CD4-positive, alpha-beta T cell (primary cell): Measurements from ENCODE around the gene IKZF2. TPM values are rescaled to one million over a fixed set of nuclear protein-coding genes. Genes with fewer than 3 reads are reported as not detected.

Source experiments
- ATAC-seq: fragments of 200-7000 bp; cut with Tn5 transposase; one replicate; pipeline ENCODE4 v1.10.0; 2022; ENCODE audit warnings: mild to moderate bottlenecking; ENCODE audit not compliant: poor library complexity
- CTCF ChIA-PET: fragments of 350-600 bp; sonication (Branson Sonifier 250); formaldehyde crosslinking; loops from one replicate; lab custom pipeline; 2021; ENCODE audit warnings: antibody characterized with exemption, inconsistent platforms; lab: Charles Lee
- POLR2A ChIA-PET: fragments of 350-600 bp; sonication (Branson Sonifier 250); formaldehyde crosslinking; loops from one replicate; lab custom pipeline; 2021; ENCODE audit warnings: antibody characterized with exemption, inconsistent platforms; lab: Charles Lee
- DNase-seq, 14 experiments: peaks; one replicate each; pipeline ENCODE4 v3.0.0-alpha.2; 2013 to 2020; ENCODE audit warnings: mixed read lengths in 2 of 14
- H3K27ac ChIP-seq, 2 donors: one replicate each; pipeline versions ENCODE4 v1.5.1 to v1.7.0; 2013; ENCODE audit warnings: low read length in 2 of 2, low read depth in 1 of 2, mild to moderate bottlenecking in 1 of 2
- H3K27me3 ChIP-seq, 2 experiments: 1 replicate in 1 of 2; 2 replicates in 1 of 2; pipeline versions ENCODE4 v1.6.1 to v1.7.0; 2013; ENCODE audit warnings: low read length in 2 of 2, control low read depth in 1 of 2, mild to moderate bottlenecking in 1 of 2, moderate library complexity in 1 of 2; ENCODE audit not compliant: insufficient read depth in 2 of 2, control insufficient read depth in 1 of 2
- H3K36me3 ChIP-seq: one replicate; pipeline ENCODE4 v1.6.1; 2013; ENCODE audit warnings: low read length, control low read depth; ENCODE audit not compliant: insufficient read depth
- H3K4me1 ChIP-seq: one replicate; pipeline ENCODE4 v1.6.1; 2013; ENCODE audit warnings: low read length, control low read depth; ENCODE audit not compliant: insufficient read depth
- H3K4me3 ChIP-seq: one replicate; pipeline ENCODE4 v1.5.1; 2013; ENCODE audit warnings: mild to moderate bottlenecking, low read length, moderate library complexity
- H3K9me3 ChIP-seq, 2 experiments: 1 replicate in 1 of 2; 2 replicates in 1 of 2; pipeline versions ENCODE4 v1.6.1 to v1.7.0; 2013; ENCODE audit warnings: low read length in 2 of 2, mild to moderate bottlenecking in 2 of 2, control low read depth in 1 of 2, moderate library complexity in 1 of 2; ENCODE audit not compliant: control insufficient read depth in 1 of 2, insufficient read depth in 1 of 2
- H3K27ac Mint-ChIP-seq: one replicate; pipeline ENCODE4 v1.8.0; 2020; ENCODE audit warnings: mixed read lengths
- H3K27me3 Mint-ChIP-seq: one replicate; pipeline ENCODE4 v1.8.0; 2021; ENCODE audit warnings: mixed read lengths
- H3K36me3 Mint-ChIP-seq: one replicate; pipeline ENCODE4 v1.8.0; 2021; ENCODE audit warnings: low read depth, mixed read lengths
- H3K4me1 Mint-ChIP-seq: one replicate; pipeline ENCODE4 v1.8.0; 2021; ENCODE audit warnings: low read depth, mixed read lengths
- H3K4me3 Mint-ChIP-seq: one replicate; pipeline ENCODE4 v1.8.0; 2020; ENCODE audit warnings: mild to moderate bottlenecking, mixed read lengths
- H3K9me3 Mint-ChIP-seq: one replicate; pipeline ENCODE4 v1.8.0; 2020; ENCODE audit warnings: mixed read lengths
- CTCF ChIP-seq: fragments of 200-600 bp; IDR thresholded peaks from one replicate; pipeline ENCODE4 v1.8.0; 2022; ENCODE audit warnings: antibody characterized with exemption, mild to moderate bottlenecking
- intact Hi-C, 2 experiments: fragments of 100-400 bp; cut with DNase I in 1 of 2; cut with micrococcal nuclease in 1 of 2; formaldehyde crosslinking; loops; one replicate each; pipeline versions ENCODE4 v1.15.1 to v1.9.0; 2023 to 2025; cut with DNase I, micrococcal nuclease
- total RNA-seq, 174 experiments: library from RNA in 2 of 174; stranded (reverse) in 2 of 174; gene quantifications; one replicate each; pipeline ENCODE4 v1.2.3 and lab custom pipeline; 2021 to 2026

Gene IKZF2
- total RNA-seq, 2 experiments from 2014 or later = 8.7 to 8.9 TPM

- H3K36me3 ChIP-seq = no peaks in the 10 kb centered on the region
- no peaks in the 10 kb centered on the region for H3K4me1 Mint-ChIP-seq
- intact Hi-C loops = no loop called here
- no peak overlapping the region for H3K4me3 ChIP-seq
- H3K4me3 Mint-ChIP-seq = no peak overlapping the region
- CTCF ChIA-PET = no interaction called here
- TF ChIP-seq CTCF = no peak
- no peaks in the 10 kb centered on the region for H3K36me3 Mint-ChIP-seq
- ATAC-seq (no peak), DNase-seq (no peak)
- POLR2A ChIA-PET = no interaction called here
- no peaks in the 10 kb centered on the region for H3K27me3 ChIP-seq
- no peaks in the 10 kb centered on the region for H3K27me3 Mint-ChIP-seq
- H3K27ac Mint-ChIP-seq = no peak overlapping the region
- H3K9me3 Mint-ChIP-seq = peaks cover 1% of the 10 kb centered on the region
- no peaks in the 10 kb centered on the region for H3K9me3 ChIP-seq
- H3K4me1 ChIP-seq = no peaks in the 10 kb centered on the region
- H3K27ac ChIP-seq = no peak overlapping the region
Observed at GRCh38 chr2:213185147-213185822, 33.9 kb upstream of the IKZF2 start.

GRCh38 chr2:213181712-213182111 is 30.3 kb upstream of the IKZF2 start:
- H3K27me3 Mint-ChIP-seq = no peaks in the 10 kb centered on the region
- no peak for TF ChIP-seq CTCF
- H3K27me3 ChIP-seq = no peaks in the 10 kb centered on the region
- CTCF ChIA-PET = no interaction called here
- intact Hi-C loops = no loop called here
- H3K4me3 ChIP-seq = no peak overlapping the region
- no peaks in the 10 kb centered on the region for H3K4me1 Mint-ChIP-seq
- DNase-seq = no peak
- H3K36me3 Mint-ChIP-seq = no peaks in the 10 kb centered on the region
- H3K4me1 ChIP-seq = no peaks in the 10 kb centered on the region
- H3K9me3 Mint-ChIP-seq = no peaks in the 10 kb centered on the region
- no peak overlapping the region for H3K27ac Mint-ChIP-seq
- no peak overlapping the region for H3K4me3 Mint-ChIP-seq
- no peak overlapping the region for H3K27ac ChIP-seq
- no peaks in the 10 kb centered on the region for H3K9me3 ChIP-seq
- POLR2A ChIA-PET = no interaction called here
- no peak for ATAC-seq
- no peaks in the 10 kb centered on the region for H3K36me3 ChIP-seq

- no peak for DNase-seq
- TF ChIP-seq CTCF = no peak
- Histone ChIP-seq H3K4me3 (no peak overlapping the region), H3K4me1 (no peaks in the 10 kb centered on the region), H3K27ac (no peak overlapping the region), H3K9me3 (no peaks in the 10 kb centered on the region), H3K36me3 (no peaks in the 10 kb centered on the region), H3K27me3 (no peaks in the 10 kb centered on the region)
- CTCF ChIA-PET = no interaction called here
- H3K36me3 Mint-ChIP-seq = no peaks in the 10 kb centered on the region
- no peak overlapping the region for H3K27ac Mint-ChIP-seq
- no peaks in the 10 kb centered on the region for H3K4me1 Mint-ChIP-seq
- POLR2A ChIA-PET = no interaction called here
- no peak for ATAC-seq
- H3K27me3 Mint-ChIP-seq = no peaks in the 10 kb centered on the region
- intact Hi-C loops = no loop called here
- H3K9me3 Mint-ChIP-seq = no peaks in the 10 kb centered on the region
- H3K4me3 Mint-ChIP-seq = no peak overlapping the region
Observed at GRCh38 chr2:213177679-213178078, 26.3 kb upstream of the IKZF2 start.
